Caco-2 (cell line): ENCODE results near the gene POLR2L. TPM values are rescaled to one million over a fixed set of nuclear protein-coding genes. Genes with fewer than 3 reads are reported as not detected.
A peak's percentile ranks its signal among the peaks of the same experiment; 100 is the strongest.

Experiments
- BruUV-seq: library from RNA; stranded (reverse); fragments of 400-500 nt; replicated peaks from 2 replicates; lab custom pipeline; 2021; lab: Mats Ljungman, UMichigan
- CTCF ChIA-PET: fragments of 300-600 bp; sonication (Branson Sonifier 250); formaldehyde crosslinking; loops from one replicate; lab custom pipeline; 2022; ENCODE audit warnings: antibody characterized with exemption; lab: Charles Lee
- POLR2A ChIA-PET: fragments of 300-600 bp; sonication (Branson Sonifier 250); formaldehyde crosslinking; loops from one replicate; lab custom pipeline; 2022; ENCODE audit warnings: antibody characterized with exemption; lab: Charles Lee
- DNase-seq, 2 experiments: peaks; one replicate each; pipeline versions ENCODE4 v3.0.0 to v3.0.0-alpha.2; 2020 to 2022
- H3K27me3 ChIP-seq: replicated peaks from 2 replicates; pipeline ENCODE4 v1.6.0; 2011; ENCODE audit warnings: low read length; ENCODE audit not compliant: control insufficient read depth, insufficient read depth
- H3K36me3 ChIP-seq: 2 replicates; pipeline ENCODE4 v1.5.1; 2011; ENCODE audit warnings: low read length; ENCODE audit not compliant: control insufficient read depth, insufficient read depth
- H3K4me1 ChIP-seq: fragments of 250-450 bp; sonication (Bioruptor Pico); 2 replicates; pipeline ENCODE4 v1.5.1; 2020; ENCODE audit warnings: mild to moderate bottlenecking
- H3K4me3 ChIP-seq: 2 replicates; pipeline ENCODE4 v1.5.1; 2011; ENCODE audit warnings: low read depth, mild to moderate bottlenecking, control low read depth, low read length
- H3K9me3 ChIP-seq: fragments of 250-450 bp; sonication (Bioruptor Pico); 2 replicates; pipeline ENCODE4 v1.5.1; 2020; ENCODE audit warnings: mild to moderate bottlenecking, moderate library complexity
- H3K27ac Mint-ChIP-seq: one replicate; pipeline ENCODE4 v1.8.0; 2022; ENCODE audit warnings: mixed read lengths; ENCODE audit not compliant: unreplicated experiment
- H3K27me3 Mint-ChIP-seq: one replicate; pipeline ENCODE4 v1.8.0; 2022; ENCODE audit warnings: mixed read lengths; ENCODE audit not compliant: insufficient read depth, unreplicated experiment
- H3K36me3 Mint-ChIP-seq: one replicate; pipeline ENCODE4 v1.8.0; 2022; ENCODE audit warnings: mild to moderate bottlenecking, mixed read lengths; ENCODE audit not compliant: insufficient read depth, unreplicated experiment
- H3K4me1 Mint-ChIP-seq: one replicate; pipeline ENCODE4 v1.8.0; 2022; ENCODE audit warnings: low read depth, mixed read lengths; ENCODE audit not compliant: unreplicated experiment
- H3K4me3 Mint-ChIP-seq: one replicate; pipeline ENCODE4 v1.8.0; 2022; ENCODE audit warnings: mild to moderate bottlenecking, moderate library complexity, mixed read lengths; ENCODE audit not compliant: unreplicated experiment
- H3K9me3 Mint-ChIP-seq: one replicate; pipeline ENCODE4 v1.8.0; 2022; ENCODE audit warnings: mixed read lengths; ENCODE audit not compliant: unreplicated experiment
- intact Hi-C: fragments of 100-400 bp; cut with micrococcal nuclease; formaldehyde crosslinking; loops from one replicate; pipeline ENCODE4 v1.10.0; 2022; ENCODE audit not compliant: unreplicated experiment
- total RNA-seq: library from RNA; stranded (reverse); gene quantifications from 2 replicates; pipeline ENCODE4 v1.2.3, GENCODE V29; 2022
- TF ChIP-seq, protein P1 (sequence below), 2 experiments: fragments of 200-600 bp in 1 of 2; IDR thresholded peaks; 1 replicate in 1 of 2; 2 replicates in 1 of 2; pipeline versions ENCODE4 v1.5.1 to v1.8.0; 2011 to 2022; ENCODE audit warnings: antibody characterized with exemption in 1 of 2, control low read depth in 1 of 2, inconsistent platforms in 1 of 2, low read depth in 1 of 2, low read length in 1 of 2, mild to moderate bottlenecking in 1 of 2, moderate library complexity in 1 of 2; ENCODE audit not compliant: insufficient read depth in 1 of 2, severe bottlenecking in 1 of 2, unreplicated experiment in 1 of 2

Gene POLR2L
- total RNA-seq, 1 experiment from 2014 or later, result 139 TPM

DNA sequence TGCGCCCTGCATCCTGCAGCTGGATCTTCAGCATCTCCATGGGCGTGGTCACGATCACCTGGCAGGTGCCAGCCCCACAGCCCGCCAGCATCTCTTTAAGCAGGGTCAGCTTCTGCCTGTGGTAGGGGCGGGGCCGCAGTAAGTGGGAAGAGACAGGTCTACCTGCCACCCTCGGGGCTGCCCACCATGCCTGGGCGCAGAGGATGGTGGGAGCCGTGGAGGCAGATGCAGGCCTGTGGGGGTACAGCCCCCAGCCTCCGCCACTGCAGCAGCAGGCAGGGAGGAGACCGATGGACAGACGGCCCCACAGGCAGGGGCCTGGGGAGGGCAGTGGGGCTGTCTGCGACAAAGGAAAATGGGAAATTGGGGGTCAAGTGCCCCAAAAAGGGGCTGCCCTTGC, 49.5 kb downstream of the POLR2L start:
- H3K4me1 ChIP-seq, result peaks cover 9% of the 10 kb centered on the region
- Mint-ChIP-seq H3K4me3 (no peak overlapping the region), H3K9me3 (no peaks in the 10 kb centered on the region), H3K4me1 (no peaks in the 10 kb centered on the region), H3K27ac (no peak overlapping the region), H3K36me3 (peaks cover 17% of the 10 kb centered on the region), H3K27me3 (no peaks in the 10 kb centered on the region)
- TF ChIP-seq, protein P1, sequence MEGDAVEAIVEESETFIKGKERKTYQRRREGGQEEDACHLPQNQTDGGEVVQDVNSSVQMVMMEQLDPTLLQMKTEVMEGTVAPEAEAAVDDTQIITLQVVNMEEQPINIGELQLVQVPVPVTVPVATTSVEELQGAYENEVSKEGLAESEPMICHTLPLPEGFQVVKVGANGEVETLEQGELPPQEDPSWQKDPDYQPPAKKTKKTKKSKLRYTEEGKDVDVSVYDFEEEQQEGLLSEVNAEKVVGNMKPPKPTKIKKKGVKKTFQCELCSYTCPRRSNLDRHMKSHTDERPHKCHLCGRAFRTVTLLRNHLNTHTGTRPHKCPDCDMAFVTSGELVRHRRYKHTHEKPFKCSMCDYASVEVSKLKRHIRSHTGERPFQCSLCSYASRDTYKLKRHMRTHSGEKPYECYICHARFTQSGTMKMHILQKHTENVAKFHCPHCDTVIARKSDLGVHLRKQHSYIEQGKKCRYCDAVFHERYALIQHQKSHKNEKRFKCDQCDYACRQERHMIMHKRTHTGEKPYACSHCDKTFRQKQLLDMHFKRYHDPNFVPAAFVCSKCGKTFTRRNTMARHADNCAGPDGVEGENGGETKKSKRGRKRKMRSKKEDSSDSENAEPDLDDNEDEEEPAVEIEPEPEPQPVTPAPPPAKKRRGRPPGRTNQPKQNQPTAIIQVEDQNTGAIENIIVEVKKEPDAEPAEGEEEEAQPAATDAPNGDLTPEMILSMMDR (IDR thresholded peaks at IDR 0.05; ENCODE audit: insufficient read depth in 1 of 2, low read depth in 1 of 2, low read length in 1 of 2, severe bottlenecking in 1 of 2, unreplicated experiment in 1 of 2), result no peak
- ChIA-PET POLR2A (interaction anchor here (1.5 kb wide), 1 partner anchor 26 kb away, joined by 5 read pairs; the partner anchor contains the start of gene PNPLA2), CTCF (no interaction called here)
- no TSS peak for BruUV-seq
- intact Hi-C loops, result no loop called here
- H3K27me3 ChIP-seq, result no peaks in the 10 kb centered on the region
- H3K36me3 ChIP-seq, result no peaks in the 10 kb centered on the region
- H3K9me3 ChIP-seq, result no peaks in the 10 kb centered on the region
- no peak for DNase-seq
- H3K4me3 ChIP-seq, result no peak overlapping the region

DNA sequence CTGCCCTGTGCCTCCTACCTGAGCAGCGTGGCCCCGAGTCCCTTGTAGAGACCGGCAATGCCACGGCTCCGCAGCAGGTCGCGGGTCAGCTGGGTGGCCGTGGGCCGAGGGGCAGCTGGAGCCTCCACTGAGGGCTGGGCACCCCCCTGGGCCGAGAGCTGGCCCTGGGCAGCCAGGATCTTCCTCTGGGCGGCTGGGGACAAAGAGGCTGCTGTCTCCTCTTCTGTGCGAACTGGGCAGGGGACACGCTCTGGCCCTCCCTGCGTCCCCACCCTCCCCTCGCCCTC, 49.9 kb downstream of the POLR2L start:
- no TSS peak for BruUV-seq
- H3K27me3 Mint-ChIP-seq, result no peaks in the 10 kb centered on the region
- Histone ChIP-seq H3K27me3 (no peaks in the 10 kb centered on the region), H3K36me3 (no peaks in the 10 kb centered on the region), H3K4me1 (peaks cover 9% of the 10 kb centered on the region), H3K9me3 (no peaks in the 10 kb centered on the region), H3K4me3 (no peak overlapping the region)
- POLR2A ChIA-PET, result no interaction called here
- DNase-seq, result no peak
- TF ChIP-seq, protein P1 (IDR thresholded peaks at IDR 0.05; ENCODE audit: insufficient read depth in 1 of 2, low read depth in 1 of 2, low read length in 1 of 2, severe bottlenecking in 1 of 2, unreplicated experiment in 1 of 2), result no peak
- H3K4me1 Mint-ChIP-seq, result no peaks in the 10 kb centered on the region
- CTCF ChIA-PET, result no interaction called here
- no peaks in the 10 kb centered on the region for H3K9me3 Mint-ChIP-seq
- H3K27ac Mint-ChIP-seq, result no peak overlapping the region
- intact Hi-C loops, result no loop called here
- no peak overlapping the region for H3K4me3 Mint-ChIP-seq
- peaks cover 15% of the 10 kb centered on the region for H3K36me3 Mint-ChIP-seq

DNA sequence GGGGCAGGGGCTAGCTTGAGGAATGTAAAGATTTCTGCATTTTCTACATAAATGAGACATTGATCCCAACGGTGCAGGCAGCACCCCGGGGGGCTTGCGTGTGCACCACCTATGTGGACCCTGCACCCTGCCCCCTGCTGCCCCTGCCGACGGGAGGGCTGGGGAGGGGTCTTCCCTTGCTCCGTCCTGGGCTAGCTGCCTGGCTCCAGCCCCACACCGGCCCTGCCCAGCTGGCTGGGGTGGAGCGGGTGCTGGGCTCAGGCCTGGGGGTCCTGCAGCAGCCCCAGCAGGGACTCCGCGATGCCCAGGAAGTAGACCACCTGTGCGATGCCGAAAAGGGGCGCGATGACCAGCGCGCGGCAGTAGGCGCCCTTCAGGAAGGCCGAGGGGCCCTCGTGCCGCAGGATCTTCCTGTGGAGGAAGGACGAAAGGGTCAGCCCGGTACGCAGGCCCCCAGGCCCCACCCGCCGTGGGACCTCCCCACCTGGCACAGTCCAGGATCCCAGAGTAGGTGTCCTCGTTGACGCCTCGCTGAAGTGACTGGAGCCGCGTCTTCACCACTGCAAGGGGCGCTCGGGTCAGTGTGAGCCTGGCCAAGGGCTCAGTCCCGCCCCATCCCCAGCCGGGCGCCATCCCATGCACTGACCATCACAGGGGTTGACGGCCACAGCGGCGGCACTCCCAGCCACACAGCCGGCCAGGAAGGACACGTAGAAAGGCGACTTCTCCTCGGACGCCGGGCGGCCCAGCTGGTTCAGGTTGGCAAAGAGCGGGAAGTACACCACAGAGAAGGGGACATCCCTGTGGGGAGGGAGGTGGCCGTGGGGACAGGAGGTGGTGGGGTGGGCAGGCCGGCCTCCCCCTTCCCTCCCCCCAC, 50.4 kb downstream of the POLR2L start:
- H3K36me3 Mint-ChIP-seq, result peaks cover 13% of the 10 kb centered on the region
- H3K27me3 Mint-ChIP-seq, result no peaks in the 10 kb centered on the region
- H3K27ac Mint-ChIP-seq, result no peak overlapping the region
- DNase-seq, result no peak
- Histone ChIP-seq H3K9me3 (no peaks in the 10 kb centered on the region), H3K4me1 (peaks cover 6% of the 10 kb centered on the region), H3K4me3 (no peak overlapping the region), H3K27me3 (no peaks in the 10 kb centered on the region), H3K36me3 (no peaks in the 10 kb centered on the region)
- CTCF ChIA-PET, result no interaction called here
- H3K9me3 Mint-ChIP-seq, result no peaks in the 10 kb centered on the region
- no peaks in the 10 kb centered on the region for H3K4me1 Mint-ChIP-seq
- intact Hi-C loops, result no loop called here
- TF ChIP-seq, protein P1 (IDR thresholded peaks at IDR 0.05; ENCODE audit: insufficient read depth in 1 of 2, low read depth in 1 of 2, low read length in 1 of 2, severe bottlenecking in 1 of 2, unreplicated experiment in 1 of 2), result no peak
- H3K4me3 Mint-ChIP-seq, result no peak overlapping the region
- BruUV-seq, result TSS peak; percentile 29
- POLR2A ChIA-PET, result no interaction called here
